B cell (primary cell): ENCODE data around the gene OTOR. TPM values are rescaled to one million over a fixed set of nuclear protein-coding genes. Genes with fewer than 3 reads are reported as not detected.

Experiments used
- ATAC-seq: fragments of 200-7000 bp; cut with Tn5 transposase; one replicate; pipeline ENCODE4 v1.10.0; 2021; ENCODE audit warnings: low read depth, mild to moderate bottlenecking, moderate number of reproducible peaks, moderate library complexity
- CTCF ChIA-PET: fragments of 350-600 bp; sonication (Branson Sonifier 250); formaldehyde crosslinking; loops from one replicate; lab custom pipeline; 2021; ENCODE audit warnings: antibody characterized with exemption, inconsistent platforms; lab: Charles Lee
- POLR2A ChIA-PET: fragments of 350-600 bp; sonication (Branson Sonifier 250); formaldehyde crosslinking; loops from one replicate; lab custom pipeline; 2021; ENCODE audit warnings: antibody characterized with exemption; lab: Charles Lee
- DNase-seq: peaks from one replicate; pipeline ENCODE4 v3.0.0; 2013
- H2AFZ ChIP-seq: 2 replicates; pipeline ENCODE4 v1.6.1; 2012; ENCODE audit warnings: mild to moderate bottlenecking, low read depth, low read length; ENCODE audit not compliant: insufficient read depth, poor library complexity, severe bottlenecking
- H3K27ac ChIP-seq, 2 donors: 1 replicate in 1 of 2; 2 replicates in 1 of 2; pipeline ENCODE4 v1.5.1; 2012 to 2013; ENCODE audit warnings: low read length in 2 of 2, mild to moderate bottlenecking in 2 of 2, moderate library complexity in 1 of 2
- H3K27me3 ChIP-seq, 4 experiments: fragments of 200-600 bp in 1 of 4; sonication (generic) in 1 of 4; replicated peaks in 1 of 4; 1 replicate in 2 of 4; 2 replicates in 2 of 4; pipeline versions ENCODE4 v1.6.1 to v1.7.0; 2013 to 2016; ENCODE audit warnings: low read length in 3 of 4, mild to moderate bottlenecking in 2 of 4, mixed read lengths in 1 of 4, moderate library complexity in 1 of 4; ENCODE audit not compliant: insufficient read depth in 4 of 4, control insufficient read depth in 3 of 4; ENCODE audit errors: control extremely low read depth in 1 of 4
- H3K36me3 ChIP-seq, 2 experiments: replicated peaks in 1 of 2; 1 replicate in 1 of 2; 2 replicates in 1 of 2; pipeline versions ENCODE4 v1.6.1 to v1.7.1; 2013; ENCODE audit warnings: low read length in 1 of 2; ENCODE audit not compliant: insufficient read depth in 2 of 2, control insufficient read depth in 1 of 2; ENCODE audit errors: control extremely low read depth in 1 of 2, extremely low read depth in 1 of 2
- H3K4me1 ChIP-seq, 2 donors: fragments of 200-600 bp in 1 of 2; sonication (generic) in 1 of 2; 1 replicate in 1 of 2; 2 replicates in 1 of 2; pipeline versions ENCODE4 v1.5.1 to v1.6.1; 2013 to 2017; ENCODE audit warnings: low read length in 2 of 2; ENCODE audit not compliant: control insufficient read depth in 2 of 2, insufficient read depth in 2 of 2
- H3K4me2 ChIP-seq: replicated peaks from 2 replicates; pipeline ENCODE3; 2012; ENCODE audit warnings: mild to moderate bottlenecking, low read depth, low read length; ENCODE audit not compliant: poor library complexity, severe bottlenecking
- H3K4me3 ChIP-seq, 5 experiments: fragments of 200-600 bp in 1 of 5; sonication (generic) in 1 of 5; 1 replicate in 3 of 5; 2 replicates in 2 of 5; pipeline versions ENCODE4 v1.5.1 to v1.7.0; 2011 to 2016; ENCODE audit warnings: low read length in 4 of 5, mild to moderate bottlenecking in 4 of 5, low read depth in 2 of 5, control low read depth in 1 of 5, moderate library complexity in 1 of 5; ENCODE audit not compliant: insufficient read depth in 1 of 5; ENCODE audit errors: control extremely low read depth in 1 of 5, extremely low read depth in 1 of 5
- H3K79me2 ChIP-seq: fragments of 200-600 bp; sonication (generic); one replicate; pipeline ENCODE4 v1.6.0; 2016; ENCODE audit warnings: low read length; ENCODE audit not compliant: control insufficient read depth, insufficient read depth
- H3K9ac ChIP-seq: fragments of 200-600 bp; sonication (generic); 2 replicates; pipeline ENCODE4 v1.6.1; 2017; ENCODE audit warnings: mild to moderate bottlenecking, low read length, moderate library complexity
- H3K9me3 ChIP-seq, 3 donors: one replicate each; pipeline versions ENCODE4 v1.6.1 to v1.7.1; 2013; ENCODE audit warnings: low read length in 2 of 3; ENCODE audit not compliant: control insufficient read depth in 2 of 3, insufficient read depth in 1 of 3; ENCODE audit errors: control extremely low read depth in 1 of 3
- H4K20me1 ChIP-seq: 2 replicates; pipeline ENCODE4 v1.6.0; 2012; ENCODE audit warnings: mild to moderate bottlenecking, low read length; ENCODE audit not compliant: insufficient read depth, control insufficient read depth, poor library complexity, severe bottlenecking
- H3K27ac Mint-ChIP-seq: one replicate; pipeline ENCODE4 v1.8.0; 2021; ENCODE audit warnings: mixed read lengths
- H3K27me3 Mint-ChIP-seq: one replicate; pipeline ENCODE4 v1.8.0; 2021; ENCODE audit warnings: mixed read lengths
- H3K4me1 Mint-ChIP-seq: one replicate; pipeline ENCODE4 v1.8.0; 2021; ENCODE audit warnings: mixed read lengths
- H3K4me3 Mint-ChIP-seq: one replicate; pipeline ENCODE4 v1.8.0; 2021; ENCODE audit warnings: mixed read lengths
- H3K9me3 Mint-ChIP-seq: one replicate; pipeline ENCODE4 v1.8.0; 2022; ENCODE audit warnings: mixed read lengths; ENCODE audit not compliant: insufficient read depth
- EZH2 ChIP-seq: IDR thresholded peaks from 2 replicates; pipeline ENCODE4 v1.6.1; 2012; ENCODE audit warnings: borderline replicate concordance, low read depth, mild to moderate bottlenecking, moderate library complexity, low read length; ENCODE audit not compliant: insufficient read depth, poor library complexity, severe bottlenecking
- WGBS: methylation state at CpG from one replicate; pipeline ENCODE4 v1.1.5; 2013; ENCODE audit warnings: missing lambda C conversion rate; ENCODE audit not compliant: insufficient coverage; 5-methylcytosine and 5-hydroxymethylcytosine counted together
- intact Hi-C: fragments of 100-400 bp; cut with micrococcal nuclease; formaldehyde crosslinking; loops from one replicate; pipeline ENCODE4 v1.10.0; 2022
- polyA plus RNA-seq: library from polyadenylated mRNA; depleted of rRNA; stranded (reverse); fragments of >200 nt; gene quantifications from 2 replicates; pipeline ENCODE4 v1.2.3, GENCODE V29; 2012
- total RNA-seq, 2 donors: library from RNA; stranded (reverse); fragments of 120-200 nt in 1 of 2; gene quantifications; 1 replicate in 1 of 2; 2 replicates in 1 of 2; pipeline versions ENCODE4 v1.2.3 to v1.2.4, GENCODE V29; 2013 to 2022
- TF ChIP-seq, protein P1 (sequence below): fragments of 200-600 bp; IDR thresholded peaks from one replicate; pipeline ENCODE4 v1.8.0; 2022; ENCODE audit warnings: antibody characterized with exemption, mild to moderate bottlenecking

OTOR gene
- total and polyA plus RNA-seq, 2 donors (not counting 1 experiment from before 2014, with no cell fraction given): not detected

GRCh38 chr20:16713066-16713465 is 35.1 kb upstream of the OTOR start:
- no peak for DNase-seq
- Histone ChIP-seq H3K27me3 (peaks cover 0 to 11% (median 2%) of the 10 kb centered on the region in 4 experiments), H3K4me1 (peaks cover 5 to 10% of the 10 kb centered on the region in 2 donors), H3K9me3 (peaks cover 0 to 2% (median 0%) of the 10 kb centered on the region in 3 donors), H3K27ac (no peak overlapping the region), H3K9ac (no peak overlapping the region), H4K20me1 (no peaks in the 10 kb centered on the region), H3K79me2 (no peaks in the 10 kb centered on the region), H3K36me3 (no peaks in the 10 kb centered on the region), H3K4me3 (no peak overlapping the region), H2AFZ (no peak overlapping the region), H3K4me2 (no peak overlapping the region)
- no peak overlapping the region for H3K27ac Mint-ChIP-seq
- ChIA-PET POLR2A (no interaction called here), CTCF (interaction anchor here (1.3 kb wide), 1 partner anchor 48 kb away, joined by 3 read pairs; no protein-coding TSS in a partner anchor)
- no peak for ATAC-seq
- H3K4me3 Mint-ChIP-seq: no peak overlapping the region
- H3K27me3 Mint-ChIP-seq: peaks cover 36% of the 10 kb centered on the region
- H3K9me3 Mint-ChIP-seq: no peaks in the 10 kb centered on the region
- H3K4me1 Mint-ChIP-seq: peaks cover 15% of the 10 kb centered on the region
- no peak for TF ChIP-seq EZH2
- TF ChIP-seq, protein P1, sequence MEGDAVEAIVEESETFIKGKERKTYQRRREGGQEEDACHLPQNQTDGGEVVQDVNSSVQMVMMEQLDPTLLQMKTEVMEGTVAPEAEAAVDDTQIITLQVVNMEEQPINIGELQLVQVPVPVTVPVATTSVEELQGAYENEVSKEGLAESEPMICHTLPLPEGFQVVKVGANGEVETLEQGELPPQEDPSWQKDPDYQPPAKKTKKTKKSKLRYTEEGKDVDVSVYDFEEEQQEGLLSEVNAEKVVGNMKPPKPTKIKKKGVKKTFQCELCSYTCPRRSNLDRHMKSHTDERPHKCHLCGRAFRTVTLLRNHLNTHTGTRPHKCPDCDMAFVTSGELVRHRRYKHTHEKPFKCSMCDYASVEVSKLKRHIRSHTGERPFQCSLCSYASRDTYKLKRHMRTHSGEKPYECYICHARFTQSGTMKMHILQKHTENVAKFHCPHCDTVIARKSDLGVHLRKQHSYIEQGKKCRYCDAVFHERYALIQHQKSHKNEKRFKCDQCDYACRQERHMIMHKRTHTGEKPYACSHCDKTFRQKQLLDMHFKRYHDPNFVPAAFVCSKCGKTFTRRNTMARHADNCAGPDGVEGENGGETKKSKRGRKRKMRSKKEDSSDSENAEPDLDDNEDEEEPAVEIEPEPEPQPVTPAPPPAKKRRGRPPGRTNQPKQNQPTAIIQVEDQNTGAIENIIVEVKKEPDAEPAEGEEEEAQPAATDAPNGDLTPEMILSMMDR: no peak
- intact Hi-C loops: no loop called here

DNA sequence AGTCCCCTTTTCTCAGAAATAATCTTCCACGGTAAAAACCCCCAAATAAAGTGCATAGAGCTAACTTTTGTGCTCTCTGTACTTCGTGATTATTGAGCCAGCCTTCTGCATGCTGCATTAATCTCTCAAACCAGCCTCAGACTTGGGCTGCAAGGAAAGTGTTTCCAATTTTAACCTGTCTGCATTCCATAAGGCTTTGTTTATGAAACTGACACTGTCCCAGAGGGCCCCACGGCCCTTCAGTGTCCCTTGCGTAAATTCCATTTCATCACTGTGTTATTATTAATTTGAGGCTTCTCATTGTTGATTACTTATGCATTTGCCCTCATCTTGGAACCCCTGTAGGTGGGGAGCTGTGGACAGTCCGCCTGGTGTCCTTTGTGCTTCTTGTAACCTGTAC is 33.9 kb upstream of the OTOR start:
- ChIA-PET POLR2A (no interaction called here), CTCF (interaction anchor here (1.3 kb wide), 1 partner anchor 47 kb away, joined by 3 read pairs; no protein-coding TSS in a partner anchor)
- intact Hi-C loops: no loop called here
- no peak overlapping the region for H3K4me3 ChIP-seq
- peaks cover 0 to 13% (median 2%) of the 10 kb centered on the region in 4 experiments for H3K27me3 ChIP-seq
- Mint-ChIP-seq H3K9me3 (no peaks in the 10 kb centered on the region), H3K4me1 (peaks cover 7% of the 10 kb centered on the region), H3K4me3 (no peak overlapping the region), H3K27ac (no peak overlapping the region), H3K27me3 (peaks cover 39% of the 10 kb centered on the region)
- H3K79me2 ChIP-seq: no peaks in the 10 kb centered on the region
- ATAC-seq (no peak), DNase-seq (no peak)
- H3K9ac ChIP-seq: no peak overlapping the region
- H4K20me1 ChIP-seq: no peaks in the 10 kb centered on the region
- H3K27ac ChIP-seq: no peak overlapping the region
- no peaks in the 10 kb centered on the region for H3K36me3 ChIP-seq
- 96% methylated on average over 3 of the region's 5 CpGs for WGBS
- H3K4me1 ChIP-seq: peaks cover under 1 to 3% of the 10 kb centered on the region in 2 donors
- TF ChIP-seq EZH2: no peak
- TF ChIP-seq, protein P1: no peak
- no peak overlapping the region for H2AFZ ChIP-seq
- no peak overlapping the region for H3K4me2 ChIP-seq
- H3K9me3 ChIP-seq: peaks cover 0 to 2% (median 0%) of the 10 kb centered on the region in 3 donors
